ENCODE measurements around the gene TRMT44. TPM values are rescaled to one million over a fixed set of nuclear protein-coding genes. Genes with fewer than 3 reads are reported as not detected.
"Not testable (repeated sequence)": the region's sequence is repeated elsewhere in the genome, so short reads cannot be mapped to it uniquely, and the experiment has no call there.

The TRMT44 gene
- total RNA-seq, 1 experiment from 2014 or later, result 24.4 TPM

DNA sequence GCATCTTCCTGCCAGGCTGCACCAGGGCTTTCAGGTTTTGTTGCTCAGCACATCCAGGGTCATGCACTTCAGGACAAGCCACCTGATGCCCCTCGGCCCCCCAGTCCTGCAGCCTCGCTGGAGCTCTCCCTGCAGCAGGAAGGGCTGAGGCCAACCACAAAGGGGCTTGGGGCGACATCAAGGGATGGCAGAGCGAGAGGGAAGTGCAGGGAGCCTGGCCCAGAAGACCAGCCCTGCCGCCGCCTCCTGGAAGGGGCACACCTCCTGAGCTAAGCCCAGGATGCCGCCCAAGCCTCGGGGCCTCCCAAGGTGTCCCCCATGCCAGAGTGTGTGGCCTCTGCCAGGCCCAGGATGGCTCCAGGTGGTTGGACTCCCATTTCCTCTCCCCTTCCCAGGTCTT is 37.1 kb downstream of the TRMT44 start:
- H3K36me3 Mint-ChIP-seq (ENCODE audit: insufficient read depth, unreplicated experiment), result peaks cover 14% of the 10 kb centered on the region
- intact Hi-C loops (cut with micrococcal nuclease), result no loop called here
- no peak overlapping the region for H3K4me3 Mint-ChIP-seq (ENCODE audit: unreplicated experiment)
- no peak for DNase-seq (ENCODE audit: unreplicated experiment)
- no peaks in the 10 kb centered on the region for H3K4me1 Mint-ChIP-seq (ENCODE audit: insufficient read depth, unreplicated experiment)
- no peak overlapping the region for H3K27ac Mint-ChIP-seq (ENCODE audit: low read depth, unreplicated experiment)
- H3K27me3 Mint-ChIP-seq (ENCODE audit: insufficient read depth, unreplicated experiment), result no peaks in the 10 kb centered on the region
- no TSS peak for BruUV-seq (replicated peaks)
- no peaks in the 10 kb centered on the region for H3K9me3 Mint-ChIP-seq (ENCODE audit: unreplicated experiment)
- ChIA-PET CTCF (interaction anchor here (1.1 to 2.3 kb wide), 2 partner anchors 9 to 130 kb away, joined by 3 to 9 read pairs; no protein-coding TSS in a partner anchor), POLR2A (no interaction called here)
- TF ChIP-seq, protein P1, sequence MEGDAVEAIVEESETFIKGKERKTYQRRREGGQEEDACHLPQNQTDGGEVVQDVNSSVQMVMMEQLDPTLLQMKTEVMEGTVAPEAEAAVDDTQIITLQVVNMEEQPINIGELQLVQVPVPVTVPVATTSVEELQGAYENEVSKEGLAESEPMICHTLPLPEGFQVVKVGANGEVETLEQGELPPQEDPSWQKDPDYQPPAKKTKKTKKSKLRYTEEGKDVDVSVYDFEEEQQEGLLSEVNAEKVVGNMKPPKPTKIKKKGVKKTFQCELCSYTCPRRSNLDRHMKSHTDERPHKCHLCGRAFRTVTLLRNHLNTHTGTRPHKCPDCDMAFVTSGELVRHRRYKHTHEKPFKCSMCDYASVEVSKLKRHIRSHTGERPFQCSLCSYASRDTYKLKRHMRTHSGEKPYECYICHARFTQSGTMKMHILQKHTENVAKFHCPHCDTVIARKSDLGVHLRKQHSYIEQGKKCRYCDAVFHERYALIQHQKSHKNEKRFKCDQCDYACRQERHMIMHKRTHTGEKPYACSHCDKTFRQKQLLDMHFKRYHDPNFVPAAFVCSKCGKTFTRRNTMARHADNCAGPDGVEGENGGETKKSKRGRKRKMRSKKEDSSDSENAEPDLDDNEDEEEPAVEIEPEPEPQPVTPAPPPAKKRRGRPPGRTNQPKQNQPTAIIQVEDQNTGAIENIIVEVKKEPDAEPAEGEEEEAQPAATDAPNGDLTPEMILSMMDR (IDR thresholded peaks at IDR 0.05; ENCODE audit: unreplicated experiment), result no peak

DNA sequence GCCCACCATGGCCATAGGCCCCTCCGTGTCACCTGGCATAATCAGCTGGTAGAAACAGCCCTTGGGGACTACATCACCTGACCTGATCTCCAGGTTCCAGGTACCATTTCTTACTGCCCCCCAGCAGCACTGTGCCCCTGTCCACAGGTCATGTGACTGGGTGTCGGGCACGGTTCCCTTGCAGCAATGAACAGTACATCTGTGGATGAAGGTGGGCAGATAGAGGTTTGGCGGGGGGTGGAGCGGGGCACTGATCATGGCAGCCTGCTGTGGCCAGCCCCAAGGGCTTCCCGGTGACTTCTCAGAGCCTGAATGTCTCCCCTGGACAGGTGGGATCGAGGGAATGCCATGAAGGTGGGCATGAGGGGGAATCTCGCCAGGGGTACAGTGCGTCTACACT is 37.8 kb downstream of the TRMT44 start:
- H3K27me3 Mint-ChIP-seq (ENCODE audit: insufficient read depth, unreplicated experiment), result no peaks in the 10 kb centered on the region
- H3K36me3 Mint-ChIP-seq (ENCODE audit: insufficient read depth, unreplicated experiment), result peaks cover 14% of the 10 kb centered on the region
- H3K4me3 Mint-ChIP-seq (ENCODE audit: unreplicated experiment), result no peak overlapping the region
- BruUV-seq (replicated peaks), result no TSS peak
- H3K27ac Mint-ChIP-seq (ENCODE audit: low read depth, unreplicated experiment), result no peak overlapping the region
- no peaks in the 10 kb centered on the region for H3K9me3 Mint-ChIP-seq (ENCODE audit: unreplicated experiment)
- CTCF ChIA-PET, result interaction anchor here (1.1 to 2.3 kb wide), 3 partner anchors 9 to 129 kb away, joined by 3 to 9 read pairs (median 3); no protein-coding TSS in a partner anchor
- TF ChIP-seq, protein P1 (IDR thresholded peaks at IDR 0.05; ENCODE audit: unreplicated experiment), result no peak
- POLR2A ChIA-PET, result no interaction called here
- no peaks in the 10 kb centered on the region for H3K4me1 Mint-ChIP-seq (ENCODE audit: insufficient read depth, unreplicated experiment)
- DNase-seq (ENCODE audit: unreplicated experiment), result no peak
- intact Hi-C loops (cut with micrococcal nuclease), result no loop called here

DNA sequence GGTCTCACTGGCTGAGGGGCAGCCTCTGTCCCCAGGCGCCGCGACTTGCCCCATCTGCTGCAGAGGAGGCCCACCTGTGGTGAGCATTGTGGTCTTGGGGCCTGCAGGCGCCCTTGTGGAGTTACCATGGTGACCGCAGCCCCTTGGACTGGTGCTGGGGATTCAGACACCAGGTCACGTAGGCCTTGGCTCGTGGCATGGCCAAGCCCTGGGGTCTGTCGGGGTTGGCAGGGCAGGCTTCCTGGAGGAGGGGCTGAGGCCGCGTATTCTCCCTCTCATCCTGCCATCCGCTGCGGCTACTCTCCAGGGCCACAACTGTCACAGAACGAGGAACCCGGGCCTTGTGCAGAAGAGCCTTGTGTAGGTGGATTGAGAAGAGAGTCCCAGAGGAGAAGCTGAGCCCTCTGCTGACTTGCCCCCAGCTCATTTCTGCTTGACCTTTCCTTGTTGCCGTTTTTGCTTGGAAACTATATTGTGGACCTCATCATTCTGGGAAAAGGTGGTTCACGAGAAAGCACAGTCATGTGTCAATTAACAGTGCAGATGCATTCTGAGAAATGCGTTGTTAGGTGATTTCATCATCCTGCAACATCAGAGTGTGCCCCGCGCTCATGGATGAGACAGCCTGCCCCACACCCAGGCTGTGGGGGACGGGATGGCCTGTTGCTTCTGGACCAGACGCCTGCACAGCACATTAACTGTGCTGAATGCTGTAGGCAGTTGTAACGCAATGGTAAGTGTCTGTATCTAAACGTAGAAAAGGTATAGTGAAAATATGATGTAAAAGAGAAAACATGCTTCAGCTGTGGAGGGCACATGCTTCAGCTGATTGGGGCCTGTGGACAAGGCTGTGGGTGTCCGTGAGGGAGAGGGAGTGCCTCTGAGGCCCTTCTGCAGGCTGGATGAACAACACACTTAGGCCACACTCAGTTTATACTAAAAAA is 38.5 kb downstream of the TRMT44 start:
- no TSS peak for BruUV-seq (replicated peaks)
- ChIA-PET CTCF (interaction anchor here (1.1 to 2.3 kb wide), 4 partner anchors 10 to 439 kb away, joined by 3 to 9 read pairs (median 4); no protein-coding TSS in a partner anchor), POLR2A (no interaction called here)
- Mint-ChIP-seq H3K9me3 (ENCODE audit: unreplicated experiment) (no peaks in the 10 kb centered on the region), H3K27me3 (ENCODE audit: insufficient read depth, unreplicated experiment) (peaks cover 2% of the 10 kb centered on the region), H3K4me3 (ENCODE audit: unreplicated experiment) (no peak overlapping the region), H3K4me1 (ENCODE audit: insufficient read depth, unreplicated experiment) (no peaks in the 10 kb centered on the region), H3K36me3 (ENCODE audit: insufficient read depth, unreplicated experiment) (peaks cover 14% of the 10 kb centered on the region), H3K27ac (ENCODE audit: low read depth, unreplicated experiment) (no peak overlapping the region)
- intact Hi-C loops (cut with micrococcal nuclease), result no loop called here
- DNase-seq (ENCODE audit: unreplicated experiment), result no peak
- TF ChIP-seq, protein P1 (IDR thresholded peaks at IDR 0.05; ENCODE audit: unreplicated experiment), result no peak

DNA sequence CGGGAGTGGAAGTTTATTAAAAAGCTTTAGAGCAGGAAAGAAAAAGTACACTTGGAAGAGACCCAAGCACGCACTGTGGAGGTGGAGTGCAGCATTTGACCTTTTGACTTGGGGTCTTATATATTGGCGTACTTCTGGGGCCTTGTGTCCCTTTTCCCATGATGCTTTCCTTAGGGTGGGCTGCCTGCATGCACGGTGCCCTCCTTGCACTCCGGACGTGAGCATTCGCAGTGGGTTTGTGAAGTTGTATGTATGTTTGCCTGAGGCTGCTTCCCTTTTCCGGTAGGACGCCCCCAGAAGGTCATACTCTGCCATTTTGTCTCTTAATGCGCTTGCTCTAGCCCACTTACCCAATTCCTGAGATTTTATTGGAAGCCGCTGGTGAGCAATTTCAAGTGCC is 39.6 kb downstream of the TRMT44 start:
- TF ChIP-seq, protein P1 (IDR thresholded peaks at IDR 0.05; ENCODE audit: unreplicated experiment), result no peak
- no TSS peak for BruUV-seq (replicated peaks)
- CTCF ChIA-PET, result interaction anchor here (0.6 to 1.3 kb wide), 2 partner anchors 12 to 438 kb away, joined by 3 to 6 read pairs; no protein-coding TSS in a partner anchor

DNA sequence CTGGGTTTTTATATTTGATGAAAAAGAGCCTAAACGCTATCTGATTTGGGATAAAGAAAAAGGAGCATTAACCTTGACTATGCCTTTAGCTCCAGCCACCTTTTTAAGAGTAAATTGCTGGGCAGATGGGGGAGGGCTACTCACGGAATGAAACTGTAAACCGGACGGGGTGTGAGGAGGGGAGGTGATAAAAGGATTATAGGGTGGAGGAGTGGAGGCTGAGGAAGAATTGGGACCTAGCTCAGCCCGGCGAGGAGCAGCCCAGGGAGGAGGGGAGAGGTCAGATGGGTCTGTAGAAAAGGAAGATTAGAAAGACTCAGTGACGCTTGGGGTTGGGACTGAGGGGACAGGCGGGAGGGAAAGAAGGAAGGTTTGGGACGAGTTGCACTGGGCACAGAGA is 46.1 kb downstream of the TRMT44 start:
- H3K4me3 Mint-ChIP-seq (ENCODE audit: unreplicated experiment); BruUV-seq (replicated peaks); intact Hi-C loops (cut with micrococcal nuclease); H3K36me3 Mint-ChIP-seq (ENCODE audit: insufficient read depth, unreplicated experiment); H3K9me3 Mint-ChIP-seq (ENCODE audit: unreplicated experiment); DNase-seq (ENCODE audit: unreplicated experiment); H3K27ac Mint-ChIP-seq (ENCODE audit: low read depth, unreplicated experiment); H3K4me1 Mint-ChIP-seq (ENCODE audit: insufficient read depth, unreplicated experiment): not testable (repeated sequence)
- POLR2A ChIA-PET, result interaction anchor here (0.6 kb wide), 1 partner anchor 480 kb away, joined by 3 read pairs; no protein-coding TSS in a partner anchor
- CTCF ChIA-PET, result interaction anchor here (0.5 kb wide), 1 partner anchor 103 kb away, joined by 3 read pairs; no protein-coding TSS in a partner anchor
- peaks cover 36% of the 10 kb centered on the region for H3K27me3 Mint-ChIP-seq (ENCODE audit: insufficient read depth, unreplicated experiment)

More for the DNA sequence above, 39.6 kb downstream of the TRMT44 start:
- DNase-seq (ENCODE audit: unreplicated experiment), result no peak
- H3K9me3 Mint-ChIP-seq (ENCODE audit: unreplicated experiment), result no peaks in the 10 kb centered on the region
- peaks cover 14% of the 10 kb centered on the region for H3K36me3 Mint-ChIP-seq (ENCODE audit: insufficient read depth, unreplicated experiment)
- no peak overlapping the region for H3K27ac Mint-ChIP-seq (ENCODE audit: low read depth, unreplicated experiment)
- H3K27me3 Mint-ChIP-seq (ENCODE audit: insufficient read depth, unreplicated experiment), result peaks cover 13% of the 10 kb centered on the region
- intact Hi-C loops (cut with micrococcal nuclease), result no loop called here
- H3K4me3 Mint-ChIP-seq (ENCODE audit: unreplicated experiment), result no peak overlapping the region
- no peaks in the 10 kb centered on the region for H3K4me1 Mint-ChIP-seq (ENCODE audit: insufficient read depth, unreplicated experiment)
- POLR2A ChIA-PET, result interaction anchor here (0.6 kb wide), 1 partner anchor 14 kb away, joined by 3 read pairs; no protein-coding TSS in a partner anchor

Measured in MCF 10A (cell line).